ENCODE data around the gene ZNF227. TPM values are rescaled to one million over a fixed set of nuclear protein-coding genes. Genes with fewer than 3 reads are reported as not detected.

Gene ZNF227
- total RNA-seq, 1 experiment from 2014 or later = 29.4 TPM

GRCh38 chr19:44280916-44281315 lies 68.6 kb downstream of the ZNF227 start:
- Mint-ChIP-seq H3K27me3 (ENCODE audit: unreplicated experiment) (no peaks in the 10 kb centered on the region), H3K27ac (ENCODE audit: unreplicated experiment) (no peak overlapping the region), H3K4me3 (ENCODE audit: low read depth, unreplicated experiment) (no peak overlapping the region), H3K4me1 (ENCODE audit: low read depth, unreplicated experiment) (no peaks in the 10 kb centered on the region), H3K36me3 (ENCODE audit: insufficient read depth, unreplicated experiment) (no peaks in the 10 kb centered on the region), H3K9me3 (ENCODE audit: low read depth, unreplicated experiment) (peaks cover 16% of the 10 kb centered on the region)
- no TSS peak for BruUV-seq (replicated peaks)
- no peak for DNase-seq
- TF ChIP-seq CTCF (IDR thresholded peaks at IDR 0.05; ENCODE audit: unreplicated experiment) = no peak
- CTCF ChIA-PET = no interaction called here
- intact Hi-C loops (cut with micrococcal nuclease; ENCODE audit: unreplicated experiment) = no loop called here

- CTCF ChIA-PET = no interaction called here
- Mint-ChIP-seq H3K9me3 (ENCODE audit: low read depth, unreplicated experiment) (peaks cover 20% of the 10 kb centered on the region), H3K27ac (ENCODE audit: unreplicated experiment) (no peak overlapping the region), H3K4me1 (ENCODE audit: low read depth, unreplicated experiment) (no peaks in the 10 kb centered on the region), H3K36me3 (ENCODE audit: insufficient read depth, unreplicated experiment) (no peaks in the 10 kb centered on the region), H3K27me3 (ENCODE audit: unreplicated experiment) (no peaks in the 10 kb centered on the region), H3K4me3 (ENCODE audit: low read depth, unreplicated experiment) (no peak overlapping the region)
- no peak for DNase-seq
- no peak for TF ChIP-seq CTCF (IDR thresholded peaks at IDR 0.05; ENCODE audit: unreplicated experiment)
- intact Hi-C loops (cut with micrococcal nuclease; ENCODE audit: unreplicated experiment) = no loop called here
- no TSS peak for BruUV-seq (replicated peaks)
These were observed 70.5 kb downstream of the ZNF227 start for GRCh38 chr19:44282846-44283245.

- Mint-ChIP-seq H3K36me3 (ENCODE audit: insufficient read depth, unreplicated experiment) (no peaks in the 10 kb centered on the region), H3K4me3 (ENCODE audit: low read depth, unreplicated experiment) (no peak overlapping the region), H3K9me3 (ENCODE audit: low read depth, unreplicated experiment) (peaks cover 22% of the 10 kb centered on the region), H3K4me1 (ENCODE audit: low read depth, unreplicated experiment) (no peaks in the 10 kb centered on the region), H3K27me3 (ENCODE audit: unreplicated experiment) (no peaks in the 10 kb centered on the region), H3K27ac (ENCODE audit: unreplicated experiment) (no peak overlapping the region)
- no peak for DNase-seq
- CTCF ChIA-PET = interaction anchor here (0.7 kb wide), 1 partner anchor 16 kb away, joined by 5 read pairs; no protein-coding TSS in a partner anchor
- TF ChIP-seq CTCF (IDR thresholded peaks at IDR 0.05; ENCODE audit: unreplicated experiment) = no peak
- no TSS peak for BruUV-seq (replicated peaks)
- intact Hi-C loops (cut with micrococcal nuclease; ENCODE audit: unreplicated experiment) = no loop called here
These were observed 72.6 kb downstream of the ZNF227 start for GRCh38 chr19:44284968-44285367.

Other genes starting within 250 kb of the ZNF227 start
- gene ZNF155, start 228.3 kb upstream of the ZNF227 start, total RNA-seq (2022) = 6.8 and 6.9 TPM in 2 replicates
- gene ZNF230, start 209.6 kb upstream of the ZNF227 start, total RNA-seq (2022) = 6.0 and 7.8 TPM in 2 replicates
- 5.3 and 6.5 TPM in 2 replicates for gene ZNF222, start 187.2 kb upstream of the ZNF227 start, total RNA-seq (2022)
- gene ZNF223, start 160.5 kb upstream of the ZNF227 start, total RNA-seq (2022) = 6.0 and 8.7 TPM in 2 replicates
- gene ZNF284, start 140.4 kb upstream of the ZNF227 start, total RNA-seq (2022) = 4.7 and 5.6 TPM in 2 replicates
- gene ZNF224, start 118.2 kb upstream of the ZNF227 start, total RNA-seq (2022) = 34.4 and 41.8 TPM in 2 replicates
- 5.3 and 6.1 TPM in 2 replicates for gene ZNF225, start 99.1 kb upstream of the ZNF227 start, total RNA-seq (2022)
- gene ZNF234, start 71.0 kb upstream of the ZNF227 start, total RNA-seq (2022) = 14.8 and 16.2 TPM in 2 replicates
- 25.0 and 25.6 TPM in 2 replicates for gene ZNF226, start 47.4 kb upstream of the ZNF227 start, total RNA-seq (2022)
- 3.9 and 4.8 TPM in 2 replicates for gene ZNF233, start 47.4 kb downstream of the ZNF227 start, total RNA-seq (2022)
- gene ZNF235, start 92.5 kb downstream of the ZNF227 start, total RNA-seq (2022) = 8.1 and 8.5 TPM in 2 replicates
- gene ZNF112, start 144.1 kb downstream of the ZNF227 start, total RNA-seq (2022) = 5.6 and 5.7 TPM in 2 replicates
- gene ZNF285, start 189.1 kb downstream of the ZNF227 start, total RNA-seq (2022) = 5.8 and 6.5 TPM in 2 replicates
- 4.0 and 4.2 TPM in 2 replicates for gene ZNF229, start 235.9 kb downstream of the ZNF227 start, total RNA-seq (2022)

All from Calu3 (cell line).